H1 (cell line): ENCODE measurements around the gene PRSS53. TPM values are rescaled to one million over a fixed set of nuclear protein-coding genes. Genes with fewer than 3 reads are reported as not detected.

Source experiments
- ATF3 ChIP-seq: IDR thresholded peaks from 2 replicates; pipeline ENCODE4 v1.6.1; 2011; ENCODE audit warnings: low read depth, mild to moderate bottlenecking, low read length; ENCODE audit not compliant: insufficient read depth
- BRCA1 ChIP-seq: IDR thresholded peaks from 2 replicates; pipeline ENCODE4 v1.6.1; 2012; ENCODE audit warnings: low read depth, low read length, improper control_type of control experiment
- CREB1 ChIP-seq: IDR thresholded peaks from 2 replicates; pipeline ENCODE4 v1.6.1; 2012; ENCODE audit warnings: inconsistent platforms
- GTF2F1 ChIP-seq: IDR thresholded peaks from 2 replicates; pipeline ENCODE4 v1.6.1; 2012; ENCODE audit warnings: low read depth, low read length, improper control_type of control experiment, borderline replicate concordance
- HDAC2 ChIP-seq, 2 experiments: fragments of 300-600 bp in 1 of 2; sonication (generic) in 1 of 2; IDR thresholded peaks; 2 replicates each; pipeline ENCODE4 v1.6.1; 2011 to 2012; ENCODE audit warnings: low read depth in 2 of 2, low read length in 2 of 2, mild to moderate bottlenecking in 2 of 2, moderate library complexity in 2 of 2, borderline replicate concordance in 1 of 2, inconsistent platforms in 1 of 2
- KDM1A ChIP-seq: fragments of 200-600, 300-600 bp; sonication (generic); IDR thresholded peaks from 2 replicates; pipeline ENCODE4 v1.7.1; 2016; ENCODE audit warnings: mild to moderate bottlenecking, low read length, borderline replicate concordance
- NRF1 ChIP-seq: IDR thresholded peaks from 2 replicates; pipeline ENCODE4 v1.6.1; 2011; ENCODE audit warnings: mild to moderate bottlenecking, low read depth, low read length, improper control_type of control experiment
- PHF8 ChIP-seq: fragments of 200-600 bp; sonication (generic); conservative IDR thresholded peaks from 2 replicates; pipeline ENCODE4 v1.7.1; 2012; ENCODE audit warnings: low read depth, mild to moderate bottlenecking, inconsistent platforms, low read length, moderate library complexity
- RNF2 ChIP-seq: fragments of 200-900, 300-1000 bp; sonication (generic); IDR thresholded peaks from 2 replicates; pipeline ENCODE4 v1.7.1; 2016; ENCODE audit warnings: borderline replicate concordance, low read depth, mild to moderate bottlenecking, antibody characterized with exemption, low read length; ENCODE audit not compliant: poor library complexity, severe bottlenecking; ENCODE audit errors: missing control alignments
- SP1 ChIP-seq: IDR thresholded peaks from 2 replicates; pipeline ENCODE4 v1.6.1; 2011; ENCODE audit warnings: low read depth, low read length
- TBP ChIP-seq: IDR thresholded peaks from 2 replicates; pipeline ENCODE4 v1.6.1; 2011; ENCODE audit warnings: low read depth, low read length, improper control_type of control experiment
- TCF12 ChIP-seq: IDR thresholded peaks from 2 replicates; pipeline ENCODE4 v1.6.1; 2011; ENCODE audit warnings: low read depth, mild to moderate bottlenecking, low read length
- polyA plus RNA-seq, 7 experiments: library from polyadenylated mRNA; depleted of rRNA in 3 of 7; stranded (reverse) in 5 of 7; unstranded in 2 of 7; fragments of >200 nt in 5 of 7; fragments of 200-250 nt in 2 of 7; gene quantifications; 1 replicate in 5 of 7; 2 replicates in 1 of 7; 4 replicates in 1 of 7; pipeline versions ENCODE4 v1.2.1 to v1.2.3, GENCODE V29; 2011 to 2013; ENCODE audit warnings: missing spikeins in 2 of 7, mixed read lengths in 2 of 7
- total RNA-seq: library from RNA; stranded (reverse); fragmentation: NEBNext Ultra II Directional; extraction: Animal tissue kit (Norgen Biotek cat#: 25700); gene quantifications from 2 replicates; pipeline ENCODE4 v1.2.1, GENCODE V29; 2021
- TF ChIP-seq, protein P1 (sequence below), 3 experiments: IDR thresholded peaks; 1 replicate in 2 of 3; 2 replicates in 1 of 3; pipeline versions ENCODE4 v1.5.1 to v1.6.1; 2011; ENCODE audit warnings: low read length in 3 of 3, mild to moderate bottlenecking in 3 of 3, inconsistent platforms in 2 of 3, low read depth in 1 of 3, moderate library complexity in 1 of 3; ENCODE audit not compliant: insufficient read depth in 1 of 3; ENCODE audit errors: control extremely low read depth in 1 of 3

PRSS53 gene
- total and polyA plus RNA-seq, 2 of the 8 experiments (the other 6 are each of a cell fraction or from before 2014, with no cell fraction given) = 1.7 to 2.6 TPM

DNA sequence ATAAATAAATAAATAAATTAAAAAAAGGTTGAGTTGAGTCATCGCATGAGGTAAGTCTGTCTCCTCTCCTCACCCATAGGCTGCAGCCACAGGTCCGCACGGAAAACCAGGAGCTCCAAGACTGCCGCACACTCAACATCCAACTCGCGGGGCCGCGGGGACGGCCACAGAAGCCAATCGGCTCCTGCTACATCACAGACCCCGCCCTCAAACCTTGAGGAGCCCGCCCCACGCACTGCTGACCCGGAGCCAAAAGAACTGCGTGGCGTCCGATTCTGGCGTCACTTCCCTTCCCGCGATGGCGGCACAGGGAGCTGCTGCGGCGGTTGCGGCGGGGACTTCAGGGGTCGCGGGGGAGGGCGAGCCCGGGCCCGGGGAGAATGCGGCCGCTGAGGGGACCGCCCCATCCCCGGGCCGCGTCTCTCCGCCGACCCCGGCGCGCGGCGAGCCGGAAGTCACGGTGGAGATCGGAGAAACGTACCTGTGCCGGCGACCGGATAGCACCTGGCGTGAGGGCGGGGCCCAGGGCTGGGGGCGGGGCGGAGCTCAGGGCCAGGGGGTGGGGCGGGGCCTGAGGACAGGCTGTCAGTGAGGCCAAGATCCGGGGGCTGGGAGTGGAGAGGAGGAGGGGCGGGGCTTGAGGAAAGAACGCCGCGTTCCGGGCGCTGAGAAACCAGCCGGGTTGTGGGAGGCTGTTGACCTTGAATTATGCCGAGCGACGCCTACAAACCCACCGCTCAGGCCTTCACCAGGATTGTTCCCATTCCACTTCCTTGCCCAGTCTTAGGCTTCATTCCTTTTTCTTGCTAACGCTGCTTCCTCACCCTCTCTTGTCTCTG lies 28.9 kb upstream of the PRSS53 start, which contains the start of gene KAT8 (continued):
- TF ChIP-seq, protein P1, sequence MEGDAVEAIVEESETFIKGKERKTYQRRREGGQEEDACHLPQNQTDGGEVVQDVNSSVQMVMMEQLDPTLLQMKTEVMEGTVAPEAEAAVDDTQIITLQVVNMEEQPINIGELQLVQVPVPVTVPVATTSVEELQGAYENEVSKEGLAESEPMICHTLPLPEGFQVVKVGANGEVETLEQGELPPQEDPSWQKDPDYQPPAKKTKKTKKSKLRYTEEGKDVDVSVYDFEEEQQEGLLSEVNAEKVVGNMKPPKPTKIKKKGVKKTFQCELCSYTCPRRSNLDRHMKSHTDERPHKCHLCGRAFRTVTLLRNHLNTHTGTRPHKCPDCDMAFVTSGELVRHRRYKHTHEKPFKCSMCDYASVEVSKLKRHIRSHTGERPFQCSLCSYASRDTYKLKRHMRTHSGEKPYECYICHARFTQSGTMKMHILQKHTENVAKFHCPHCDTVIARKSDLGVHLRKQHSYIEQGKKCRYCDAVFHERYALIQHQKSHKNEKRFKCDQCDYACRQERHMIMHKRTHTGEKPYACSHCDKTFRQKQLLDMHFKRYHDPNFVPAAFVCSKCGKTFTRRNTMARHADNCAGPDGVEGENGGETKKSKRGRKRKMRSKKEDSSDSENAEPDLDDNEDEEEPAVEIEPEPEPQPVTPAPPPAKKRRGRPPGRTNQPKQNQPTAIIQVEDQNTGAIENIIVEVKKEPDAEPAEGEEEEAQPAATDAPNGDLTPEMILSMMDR (IDR thresholded peaks at IDR 0.05; ENCODE audit: control extremely low read depth in 1 of 3, insufficient read depth in 1 of 3, low read depth in 1 of 3, low read length in 3 of 3) = peak in 1 of 3 experiments; percentile 4; a peak in 1 of 4 replicates
- TF ChIP-seq PHF8 = peak; percentile 95
- TF ChIP-seq RNF2 = no peak
- peak; percentile 88 for TF ChIP-seq TBP
- 0 out of 4 replicates have a peak, but pooled peaks of 1 of the 2 experiments have one; percentile 36 for TF ChIP-seq HDAC2 (IDR thresholded peaks at IDR 0.05; ENCODE audit: borderline replicate concordance in 1 of 2, low read depth in 2 of 2, low read length in 2 of 2)
- TF ChIP-seq NRF1 = no peak
- TF ChIP-seq TCF12 = no peak
- no peak for TF ChIP-seq ATF3
- peak; percentile 94 for TF ChIP-seq CREB1
- TF ChIP-seq GTF2F1 = no peak
- TF ChIP-seq BRCA1 = no peak
- no peak for TF ChIP-seq KDM1A
- no peak; the same call in 1 of the 2 replicates for TF ChIP-seq SP1
